Mammary epithelial cell (primary cell): ENCODE data around the gene SSBP2.

Source experiments
- CTCF ChIP-seq, 2 donors: IDR thresholded peaks in 1 of 2; conservative IDR thresholded peaks in 1 of 2; 2 replicates each; pipeline ENCODE4 v1.5.1; 2011 to 2012; ENCODE audit warnings: inconsistent platforms in 2 of 2, low read length in 2 of 2, mild to moderate bottlenecking in 2 of 2, control low read depth in 1 of 2, low read depth in 1 of 2; ENCODE audit not compliant: insufficient read depth in 1 of 2; ENCODE audit errors: extremely low read depth in 1 of 2
- EZH2 ChIP-seq: IDR thresholded peaks from 2 replicates; pipeline ENCODE4 v1.6.1; 2012; ENCODE audit warnings: low read length, inconsistent platforms, borderline replicate concordance

DNA sequence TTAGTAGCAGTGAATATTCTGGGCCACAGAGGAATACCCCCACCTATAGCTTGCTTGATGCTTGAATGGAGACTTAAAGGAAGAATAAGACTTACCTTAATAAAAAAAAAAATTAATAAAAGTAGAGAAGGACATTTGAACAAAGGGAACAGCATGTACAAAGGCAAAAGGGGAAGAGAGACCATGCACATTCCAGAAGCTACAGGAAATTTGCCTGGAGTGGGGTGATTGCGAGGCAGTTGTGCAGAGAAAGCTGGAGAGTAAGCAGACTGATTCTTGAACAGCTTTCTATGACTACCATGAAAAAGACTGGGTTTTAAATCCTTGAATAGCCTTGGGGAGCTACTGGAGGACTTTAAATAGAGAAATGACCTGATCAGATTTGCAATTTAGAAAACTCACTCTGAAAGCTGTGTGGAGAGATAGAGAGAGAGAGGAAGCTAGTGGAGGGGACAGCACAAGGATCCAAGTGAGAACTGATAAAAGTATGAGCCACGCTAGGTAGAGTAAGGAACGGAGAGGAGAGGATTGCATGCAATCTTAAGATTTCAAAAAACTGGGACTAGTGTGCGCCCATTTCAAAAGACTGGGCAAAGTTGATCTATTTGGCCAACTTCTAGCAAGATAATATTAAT lies 12.5 kb upstream of the SSBP2 start:
- TF ChIP-seq CTCF (conservative IDR thresholded peaks at IDR 0.05 in 1 of 2, IDR thresholded peaks at IDR 0.05 in 1 of 2; ENCODE audit: extremely low read depth in 1 of 2, insufficient read depth in 1 of 2, low read depth in 1 of 2, low read length in 2 of 2) (no peak), EZH2 (no peak)
